DND-41 (cell line): ENCODE measurements around the gene SELP.

Experiments
- ATAC-seq: fragments of 200-7000 bp; cut with Tn5 transposase; 3 replicates; pipeline ENCODE4 v1.9.1; 2021; ENCODE audit warnings: low read depth; ENCODE audit not compliant: insufficient read depth
- DNase-seq: peaks from one replicate; pipeline ENCODE4 v3.0.0-alpha.2; 2020
- H2AFZ ChIP-seq: 2 replicates; pipeline ENCODE4 v1.6.0; 2012; ENCODE audit warnings: low read depth, low read length
- H3K27ac ChIP-seq: 2 replicates; pipeline ENCODE4 v1.5.1; 2012; ENCODE audit warnings: low read length, inconsistent platforms
- H3K27me3 ChIP-seq: fragments of 200-600 bp; sonication (generic); 2 replicates; pipeline ENCODE4 v1.6.0; 2012; ENCODE audit warnings: low read length, mild to moderate bottlenecking, inconsistent platforms; ENCODE audit not compliant: insufficient read depth, poor library complexity
- H3K36me3 ChIP-seq: 2 replicates; pipeline ENCODE4 v1.5.1; 2012; ENCODE audit warnings: low read length, inconsistent platforms; ENCODE audit not compliant: insufficient read depth
- H3K4me1 ChIP-seq: 2 replicates; pipeline ENCODE4 v1.5.1; 2012; ENCODE audit warnings: mild to moderate bottlenecking, low read length; ENCODE audit not compliant: insufficient read depth
- H3K4me2 ChIP-seq: 2 replicates; pipeline ENCODE4 v1.6.0; 2012; ENCODE audit warnings: mild to moderate bottlenecking, moderate library complexity, low read length, inconsistent platforms; ENCODE audit not compliant: insufficient read depth
- H3K4me3 ChIP-seq, 2 experiments: fragments of 200-600 bp in 1 of 2; shearing (Covaris generic) in 1 of 2; 2 replicates each; pipeline ENCODE4 v1.5.1; 2012 to 2016; ENCODE audit warnings: inconsistent platforms in 2 of 2, low read length in 2 of 2, mild to moderate bottlenecking in 2 of 2, low read depth in 1 of 2, moderate library complexity in 1 of 2
- H3K79me2 ChIP-seq: 2 replicates; pipeline ENCODE4 v1.6.0; 2012; ENCODE audit warnings: low read length, inconsistent platforms; ENCODE audit not compliant: insufficient read depth
- H3K9ac ChIP-seq: 2 replicates; pipeline ENCODE4 v1.6.0; 2012; ENCODE audit warnings: low read depth, mild to moderate bottlenecking, inconsistent platforms, low read length, moderate library complexity
- H3K9me3 ChIP-seq: 2 replicates; pipeline ENCODE4 v1.5.1; 2012; ENCODE audit warnings: low read length, moderate library complexity, mild to moderate bottlenecking, inconsistent platforms; ENCODE audit not compliant: insufficient read depth, severe bottlenecking
- H4K20me1 ChIP-seq: 2 replicates; pipeline ENCODE4 v1.6.0; 2012; ENCODE audit warnings: low read length; ENCODE audit not compliant: insufficient read depth
- CTCF ChIP-seq: IDR thresholded peaks from 2 replicates; pipeline ENCODE4 v1.5.1; 2012; ENCODE audit warnings: borderline replicate concordance, low read length, moderate library complexity, mild to moderate bottlenecking; ENCODE audit not compliant: poor library complexity, severe bottlenecking; ENCODE audit errors: extremely low read depth
- EZH2 ChIP-seq: IDR thresholded peaks from 3 replicates; pipeline ENCODE4 v1.6.1; 2012; ENCODE audit warnings: borderline replicate concordance, low read depth, mild to moderate bottlenecking, moderate library complexity, low read length, inconsistent platforms; ENCODE audit not compliant: severe bottlenecking

The SELP gene

GRCh38 chr1:169565335-169566271 is 64.3 kb downstream of the SELP start:
- no peak overlapping the region for H3K4me3 ChIP-seq
- no peak for ATAC-seq
- H3K4me1 ChIP-seq = peaks cover 9% of the 10 kb centered on the region
- H3K27ac ChIP-seq = 0 out of 2 replicates have a peak overlapping the region, but pooled peaks have one; percentile 11
- H3K36me3 ChIP-seq = no peaks in the 10 kb centered on the region
- H4K20me1 ChIP-seq = no peaks in the 10 kb centered on the region
- H3K9ac ChIP-seq = no peak overlapping the region
- H3K27me3 ChIP-seq = no peaks in the 10 kb centered on the region
- peak overlapping the region; percentile 14; the same call in 1 of the 2 replicates for H2AFZ ChIP-seq
- no peaks in the 10 kb centered on the region for H3K79me2 ChIP-seq
- no peak for DNase-seq
- TF ChIP-seq EZH2 = no peak
- no peak for TF ChIP-seq CTCF
- no peak overlapping the region for H3K4me2 ChIP-seq
- H3K9me3 ChIP-seq = peaks cover 2% of the 10 kb centered on the region

DNA sequence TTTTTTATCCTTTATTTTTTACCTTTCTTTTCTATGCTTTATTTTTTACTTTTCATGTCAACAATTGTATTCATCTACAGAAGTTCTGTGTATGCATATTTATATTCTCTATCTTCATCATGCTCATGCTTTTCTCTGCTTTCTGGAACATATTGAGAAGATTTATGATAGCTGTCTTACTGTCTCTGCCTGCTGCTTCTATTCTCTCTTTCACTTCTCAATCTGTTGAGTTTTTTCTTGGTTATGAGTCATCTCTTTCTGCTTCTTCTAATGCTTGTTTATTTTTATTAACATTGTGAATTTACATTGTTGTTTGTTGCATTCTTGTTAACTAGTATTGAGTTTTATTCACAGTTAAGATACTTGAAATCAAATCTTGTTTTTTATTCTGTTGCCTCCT is 66.3 kb downstream of the SELP start:
- Histone ChIP-seq H2AFZ (no peak overlapping the region), H3K27me3 (no peaks in the 10 kb centered on the region), H3K79me2 (no peaks in the 10 kb centered on the region), H3K9ac (no peak overlapping the region), H3K9me3 (peaks cover 2% of the 10 kb centered on the region), H3K4me2 (no peak overlapping the region), H3K27ac (no peak overlapping the region), H3K4me1 (peaks cover 9% of the 10 kb centered on the region), H3K4me3 (no peak overlapping the region), H3K36me3 (no peaks in the 10 kb centered on the region), H4K20me1 (no peaks in the 10 kb centered on the region)
- TF ChIP-seq CTCF (no peak), EZH2 (no peak)
- DNase-seq = no peak
- ATAC-seq = no peak

- Histone ChIP-seq H3K36me3 (no peaks in the 10 kb centered on the region), H3K4me1 (peaks cover 9% of the 10 kb centered on the region), H4K20me1 (no peaks in the 10 kb centered on the region), H3K4me3 (no peak overlapping the region), H3K27ac (no peak overlapping the region), H3K9ac (no peak overlapping the region), H3K79me2 (no peaks in the 10 kb centered on the region), H3K27me3 (no peaks in the 10 kb centered on the region), H3K4me2 (no peak overlapping the region), H3K9me3 (peaks cover 2% of the 10 kb centered on the region), H2AFZ (no peak overlapping the region)
- no peak for DNase-seq
- TF ChIP-seq CTCF = no peak
- TF ChIP-seq EZH2 = no peak
- ATAC-seq = no peak
Measured at GRCh38 chr1:169563019-169563615, 66.8 kb downstream of the SELP start.
